SK-N-SH treated with all-trans-retinoic acid at 6 μM for 48 hours (cell line): Measurements from ENCODE around the gene RPL37.
A peak's percentile ranks its signal among the peaks of the same experiment; 100 is the strongest.
"Not testable (repeated sequence)": the region's sequence is repeated elsewhere in the genome, so short reads cannot be mapped to it uniquely, and the experiment has no call there.

Experiments
- ATAC-seq: fragments of 200-7000 bp; cut with Tn5 transposase; 3 replicates; pipeline ENCODE4 v1.9.1; 2020; ENCODE audit warnings: mild to moderate bottlenecking, moderate library complexity
- ARNTL ChIP-seq: fragments of 450-650 bp; formaldehyde crosslinking; IDR thresholded peaks from 2 replicates; pipeline ENCODE4 v1.5.0; 2020; ENCODE audit warnings: low read depth, mild to moderate bottlenecking, moderate library complexity, borderline replicate concordance
- BACH2 ChIP-seq: fragments of 250-450 bp; sonication (Bioruptor Pico); IDR thresholded peaks from 2 replicates; pipeline ENCODE4 v1.9.0; 2021; ENCODE audit warnings: mild to moderate bottlenecking, borderline replicate concordance
- CSDC2 ChIP-seq: fragments of 250-450 bp; sonication (Bioruptor Pico); IDR thresholded peaks from 2 replicates; pipeline ENCODE4 v1.5.0; 2020; ENCODE audit warnings: mild to moderate bottlenecking, moderate library complexity
- ESRRG ChIP-seq: fragments of 250-450 bp; sonication (Bioruptor Pico); IDR thresholded peaks from 2 replicates; pipeline ENCODE4 v1.6.1; 2021; ENCODE audit warnings: mild to moderate bottlenecking
- GLIS3 ChIP-seq: fragments of 250-450 bp; sonication (Bioruptor Pico); IDR thresholded peaks from 2 replicates; pipeline ENCODE4 v1.5.0; 2020; ENCODE audit warnings: mild to moderate bottlenecking, moderate library complexity
- ISL1 ChIP-seq: fragments of 250-450 bp; sonication (Bioruptor Pico); IDR thresholded peaks from 2 replicates; pipeline ENCODE4 v2.1.2; 2022; ENCODE audit warnings: mild to moderate bottlenecking, moderate library complexity
- OSR1 ChIP-seq: fragments of 250-450 bp; sonication (Bioruptor Pico); IDR thresholded peaks from 2 replicates; pipeline ENCODE4 v1.8.0; 2022; ENCODE audit warnings: moderate library complexity, mild to moderate bottlenecking, inconsistent platforms
- PPARA ChIP-seq: fragments of 250-450 bp; sonication (Bioruptor Pico); IDR thresholded peaks from 2 replicates; pipeline ENCODE4 v1.5.0; 2020; ENCODE audit warnings: mild to moderate bottlenecking, borderline replicate concordance
- RARB ChIP-seq: fragments of 250-450 bp; sonication (Bioruptor Pico); IDR thresholded peaks from 2 replicates; pipeline ENCODE4 v1.8.0; 2021; ENCODE audit warnings: mild to moderate bottlenecking, moderate library complexity
- SNAI2 ChIP-seq: fragments of 250-450 bp; sonication (Bioruptor Pico); IDR thresholded peaks from 2 replicates; pipeline ENCODE4 v1.5.0; 2020; ENCODE audit warnings: mild to moderate bottlenecking, moderate library complexity
- TCF4 ChIP-seq: fragments of 250-450 bp; sonication (Bioruptor Pico); IDR thresholded peaks from 2 replicates; pipeline ENCODE4 v1.8.0; 2021; ENCODE audit warnings: mild to moderate bottlenecking, moderate library complexity, borderline replicate concordance
- TOX ChIP-seq: fragments of 250-450 bp; sonication (Bioruptor Pico); IDR thresholded peaks from 2 replicates; pipeline ENCODE4 v1.8.0; 2021; ENCODE audit warnings: mild to moderate bottlenecking, moderate library complexity, borderline replicate concordance
- ZC3H10 ChIP-seq: fragments of 250-450 bp; sonication (Bioruptor Pico); IDR thresholded peaks from 2 replicates; pipeline ENCODE4 v1.5.1; 2021; ENCODE audit warnings: mild to moderate bottlenecking, moderate library complexity
- ZFP3 ChIP-seq: fragments of 250-450 bp; sonication (Bioruptor Pico); IDR thresholded peaks from 2 replicates; pipeline ENCODE4 v1.5.0; 2020; ENCODE audit warnings: mild to moderate bottlenecking, moderate library complexity
- ZFP30 ChIP-seq: fragments of 450-650 bp; formaldehyde crosslinking; IDR thresholded peaks from 2 replicates; pipeline ENCODE4 v1.5.0; 2022; ENCODE audit warnings: mild to moderate bottlenecking, moderate library complexity
- ZNF565 ChIP-seq: fragments of 450-650 bp; formaldehyde crosslinking; conservative IDR thresholded peaks from 2 replicates; pipeline ENCODE4 v1.5.0; 2020; ENCODE audit warnings: low read depth, mild to moderate bottlenecking, moderate library complexity
- ZNF70 ChIP-seq: fragments of 450-650 bp; formaldehyde crosslinking; IDR thresholded peaks from 2 replicates; pipeline ENCODE4 v1.5.0; 2020; ENCODE audit warnings: mild to moderate bottlenecking, moderate library complexity
- ZNF8 ChIP-seq: fragments of 450-650 bp; formaldehyde crosslinking; IDR thresholded peaks from 2 replicates; pipeline ENCODE4 v1.5.0; 2020; ENCODE audit warnings: mild to moderate bottlenecking, moderate library complexity
- TF ChIP-seq, protein P1 (sequence below): fragments of 250-450 bp; sonication (Bioruptor Pico); IDR thresholded peaks from 2 replicates; pipeline ENCODE4 v1.5.0; 2020; ENCODE audit warnings: mild to moderate bottlenecking, moderate library complexity
- TF ChIP-seq, protein P2 (sequence below): fragments of 250-450 bp; sonication (Bioruptor Pico); IDR thresholded peaks from 2 replicates; pipeline ENCODE4 v1.8.0; 2020; ENCODE audit warnings: mild to moderate bottlenecking, moderate library complexity, borderline replicate concordance
- TF ChIP-seq, protein P3 (sequence below): fragments of 250-450 bp; sonication (Bioruptor Pico); IDR thresholded peaks from 2 replicates; pipeline ENCODE4 v1.5.1; 2021; ENCODE audit warnings: mild to moderate bottlenecking, moderate library complexity
- TF ChIP-seq, protein P4 (sequence below): fragments of 250-450 bp; sonication (Bioruptor Pico); IDR thresholded peaks from 2 replicates; pipeline ENCODE4 v1.8.0; 2021; ENCODE audit warnings: low read depth, mild to moderate bottlenecking, moderate library complexity, borderline replicate concordance

The RPL37 gene

DNA sequence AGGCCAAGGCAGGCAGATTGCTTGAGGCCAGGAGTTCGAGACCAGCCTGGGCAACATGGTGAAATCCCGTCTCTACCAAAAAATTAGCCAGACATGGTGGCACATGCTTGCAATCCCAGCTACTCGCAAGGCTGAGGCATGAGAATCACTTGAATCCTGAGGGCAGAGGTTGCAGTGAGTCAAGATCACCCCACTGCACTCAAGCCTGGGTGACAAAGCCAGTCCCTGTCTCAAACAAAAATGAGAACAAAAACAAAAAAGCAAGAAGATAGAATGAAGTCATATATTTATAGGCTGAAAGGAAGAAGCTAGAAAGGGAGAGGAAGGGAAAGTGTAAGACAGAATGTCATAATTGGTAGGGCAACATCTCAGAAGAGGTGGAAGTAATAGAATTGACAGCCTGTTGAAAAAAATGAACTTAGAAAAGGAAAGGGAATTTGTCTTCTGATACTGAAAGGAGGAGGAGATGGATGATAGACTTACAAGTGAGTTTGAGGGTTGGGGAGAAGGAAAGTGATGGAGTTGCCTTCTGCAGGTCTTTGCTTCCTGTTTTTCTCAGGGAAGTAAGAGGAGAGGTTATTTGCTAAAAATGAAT lies 38.4 kb upstream of the RPL37 start (continued):
- TF ChIP-seq, protein P1, sequence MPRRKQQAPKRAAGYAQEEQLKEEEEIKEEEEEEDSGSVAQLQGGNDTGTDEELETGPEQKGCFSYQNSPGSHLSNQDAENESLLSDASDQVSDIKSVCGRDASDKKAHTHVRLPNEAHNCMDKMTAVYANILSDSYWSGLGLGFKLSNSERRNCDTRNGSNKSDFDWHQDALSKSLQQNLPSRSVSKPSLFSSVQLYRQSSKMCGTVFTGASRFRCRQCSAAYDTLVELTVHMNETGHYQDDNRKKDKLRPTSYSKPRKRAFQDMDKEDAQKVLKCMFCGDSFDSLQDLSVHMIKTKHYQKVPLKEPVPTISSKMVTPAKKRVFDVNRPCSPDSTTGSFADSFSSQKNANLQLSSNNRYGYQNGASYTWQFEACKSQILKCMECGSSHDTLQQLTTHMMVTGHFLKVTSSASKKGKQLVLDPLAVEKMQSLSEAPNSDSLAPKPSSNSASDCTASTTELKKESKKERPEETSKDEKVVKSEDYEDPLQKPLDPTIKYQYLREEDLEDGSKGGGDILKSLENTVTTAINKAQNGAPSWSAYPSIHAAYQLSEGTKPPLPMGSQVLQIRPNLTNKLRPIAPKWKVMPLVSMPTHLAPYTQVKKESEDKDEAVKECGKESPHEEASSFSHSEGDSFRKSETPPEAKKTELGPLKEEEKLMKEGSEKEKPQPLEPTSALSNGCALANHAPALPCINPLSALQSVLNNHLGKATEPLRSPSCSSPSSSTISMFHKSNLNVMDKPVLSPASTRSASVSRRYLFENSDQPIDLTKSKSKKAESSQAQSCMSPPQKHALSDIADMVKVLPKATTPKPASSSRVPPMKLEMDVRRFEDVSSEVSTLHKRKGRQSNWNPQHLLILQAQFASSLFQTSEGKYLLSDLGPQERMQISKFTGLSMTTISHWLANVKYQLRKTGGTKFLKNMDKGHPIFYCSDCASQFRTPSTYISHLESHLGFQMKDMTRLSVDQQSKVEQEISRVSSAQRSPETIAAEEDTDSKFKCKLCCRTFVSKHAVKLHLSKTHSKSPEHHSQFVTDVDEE (CRISPR knock-in tag): no peak
- TF ChIP-seq TOX (CRISPR knock-in tag) (no peak), ZNF70 (CRISPR knock-in tag) (no peak), ZC3H10 (no peak), PPARA (CRISPR knock-in tag) (no peak), BACH2 (CRISPR knock-in tag) (no peak)

DNA sequence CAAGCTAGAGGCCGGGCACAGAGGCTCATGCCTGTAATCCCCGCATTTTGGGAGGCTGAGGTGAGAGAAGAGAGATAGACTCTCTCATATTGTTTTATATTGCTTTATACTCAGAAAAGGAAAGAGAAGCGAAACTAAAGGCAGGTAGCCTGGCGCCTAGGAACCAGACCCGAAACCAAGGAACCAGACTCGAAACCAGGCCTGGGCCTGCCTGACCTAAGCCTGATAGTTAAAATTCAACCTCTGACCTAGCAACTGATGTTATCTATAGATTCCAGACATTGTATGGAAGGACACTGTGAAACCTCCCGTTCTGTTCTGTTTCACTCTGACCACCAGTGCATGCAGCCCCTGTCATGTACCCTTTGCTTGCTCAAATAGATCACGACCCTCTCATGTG lies 37.2 kb upstream of the RPL37 start:
- ATAC-seq: not testable (repeated sequence)

DNA sequence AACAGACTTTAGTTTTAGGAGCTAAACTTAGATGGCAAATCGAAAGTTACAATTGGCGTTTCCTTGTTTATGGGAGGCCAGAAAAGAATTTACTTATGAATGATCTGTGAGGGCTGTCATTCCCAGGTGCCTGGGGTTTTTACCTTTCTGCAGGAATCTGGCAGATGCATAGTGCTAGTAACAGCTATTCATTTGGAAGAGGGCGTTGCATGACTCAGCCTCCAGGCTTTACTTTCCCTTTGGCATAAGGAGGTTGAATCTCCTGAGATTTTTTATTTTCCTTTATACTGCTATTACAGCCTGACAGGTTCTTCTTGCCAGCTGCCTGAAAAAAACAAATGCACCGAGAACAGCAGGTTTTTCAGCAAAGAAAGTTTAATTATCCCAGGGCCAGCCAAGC lies 36.2 kb upstream of the RPL37 start:
- TF ChIP-seq CSDC2 (no peak), RARB (CRISPR knock-in tag) (no peak), TOX (CRISPR knock-in tag) (no peak), ZFP30 (CRISPR knock-in tag) (no peak), ISL1 (no peak), ZC3H10 (no peak), ESRRG (no peak), GLIS3 (CRISPR knock-in tag) (no peak), ZNF8 (no peak), BACH2 (CRISPR knock-in tag) (no peak), ZFP3 (CRISPR knock-in tag) (no peak), PPARA (CRISPR knock-in tag) (no peak), OSR1 (CRISPR knock-in tag) (no peak), SNAI2 (CRISPR knock-in tag) (no peak)
- TF ChIP-seq, protein P2, sequence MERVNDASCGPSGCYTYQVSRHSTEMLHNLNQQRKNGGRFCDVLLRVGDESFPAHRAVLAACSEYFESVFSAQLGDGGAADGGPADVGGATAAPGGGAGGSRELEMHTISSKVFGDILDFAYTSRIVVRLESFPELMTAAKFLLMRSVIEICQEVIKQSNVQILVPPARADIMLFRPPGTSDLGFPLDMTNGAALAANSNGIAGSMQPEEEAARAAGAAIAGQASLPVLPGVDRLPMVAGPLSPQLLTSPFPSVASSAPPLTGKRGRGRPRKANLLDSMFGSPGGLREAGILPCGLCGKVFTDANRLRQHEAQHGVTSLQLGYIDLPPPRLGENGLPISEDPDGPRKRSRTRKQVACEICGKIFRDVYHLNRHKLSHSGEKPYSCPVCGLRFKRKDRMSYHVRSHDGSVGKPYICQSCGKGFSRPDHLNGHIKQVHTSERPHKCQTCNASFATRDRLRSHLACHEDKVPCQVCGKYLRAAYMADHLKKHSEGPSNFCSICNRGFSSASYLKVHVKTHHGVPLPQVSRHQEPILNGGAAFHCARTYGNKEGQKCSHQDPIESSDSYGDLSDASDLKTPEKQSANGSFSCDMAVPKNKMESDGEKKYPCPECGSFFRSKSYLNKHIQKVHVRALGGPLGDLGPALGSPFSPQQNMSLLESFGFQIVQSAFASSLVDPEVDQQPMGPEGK (CRISPR knock-in tag): no peak
- peak; percentile 27; the same call in 1 of the 3 replicates for ATAC-seq

DNA sequence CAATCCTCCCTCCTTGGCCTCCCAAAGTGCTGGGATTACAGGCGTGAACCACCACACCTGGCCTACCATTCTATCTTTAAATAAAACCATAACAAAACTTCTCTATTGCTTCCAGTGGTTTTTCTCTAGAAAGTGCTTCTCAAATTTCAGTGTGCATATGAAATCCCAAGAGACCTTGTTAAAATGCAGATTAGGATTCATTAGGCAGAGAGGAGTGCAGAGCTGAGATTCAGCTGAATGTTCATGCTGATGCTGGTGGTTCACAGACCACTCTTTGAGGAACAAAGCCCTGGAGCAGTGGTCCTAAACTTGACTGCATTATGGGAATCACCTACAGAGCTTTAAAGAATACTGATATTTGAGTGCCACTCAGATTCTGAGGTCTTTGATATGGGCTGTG lies 34.4 kb upstream of the RPL37 start:
- TF ChIP-seq ZC3H10: no peak
- TF ChIP-seq GLIS3 (CRISPR knock-in tag): no peak
- ATAC-seq: no peak

DNA sequence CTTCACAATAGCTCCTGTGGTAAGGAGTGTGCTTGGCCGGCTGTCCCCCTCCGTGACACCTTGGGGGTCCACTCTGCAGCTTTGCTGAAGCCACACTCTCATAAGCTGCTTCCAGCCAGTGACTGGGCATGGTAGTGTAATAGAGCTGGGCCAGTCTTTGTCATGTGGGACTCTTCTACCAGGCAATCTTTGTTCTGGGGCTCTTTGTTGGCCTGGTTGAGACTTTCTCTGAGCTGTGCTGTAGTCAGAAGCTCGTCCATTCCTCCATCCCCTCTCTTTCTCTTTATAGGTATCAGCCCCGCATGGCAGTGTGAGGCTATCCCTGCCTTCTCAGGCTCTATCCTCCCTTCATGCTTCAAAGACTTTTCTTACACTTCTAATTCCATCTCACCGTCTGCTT lies 31.8 kb upstream of the RPL37 start:
- TF ChIP-seq ZFP30 (CRISPR knock-in tag) (no peak), ISL1 (no peak), GLIS3 (CRISPR knock-in tag) (no peak), ZNF565 (no peak), ZC3H10 (no peak), ZFP3 (CRISPR knock-in tag) (no peak), TCF4 (no peak), CSDC2 (no peak), ARNTL (CRISPR knock-in tag) (no peak), ESRRG (no peak)
- TF ChIP-seq, protein P3, sequence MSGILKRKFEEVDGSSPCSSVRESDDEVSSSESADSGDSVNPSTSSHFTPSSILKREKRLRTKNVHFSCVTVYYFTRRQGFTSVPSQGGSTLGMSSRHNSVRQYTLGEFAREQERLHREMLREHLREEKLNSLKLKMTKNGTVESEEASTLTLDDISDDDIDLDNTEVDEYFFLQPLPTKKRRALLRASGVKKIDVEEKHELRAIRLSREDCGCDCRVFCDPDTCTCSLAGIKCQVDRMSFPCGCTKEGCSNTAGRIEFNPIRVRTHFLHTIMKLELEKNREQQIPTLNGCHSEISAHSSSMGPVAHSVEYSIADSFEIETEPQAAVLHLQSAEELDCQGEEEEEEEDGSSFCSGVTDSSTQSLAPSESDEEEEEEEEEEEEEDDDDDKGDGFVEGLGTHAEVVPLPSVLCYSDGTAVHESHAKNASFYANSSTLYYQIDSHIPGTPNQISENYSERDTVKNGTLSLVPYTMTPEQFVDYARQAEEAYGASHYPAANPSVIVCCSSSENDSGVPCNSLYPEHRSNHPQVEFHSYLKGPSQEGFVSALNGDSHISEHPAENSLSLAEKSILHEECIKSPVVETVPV (CRISPR knock-in tag): no peak
- TF ChIP-seq, protein P4, sequence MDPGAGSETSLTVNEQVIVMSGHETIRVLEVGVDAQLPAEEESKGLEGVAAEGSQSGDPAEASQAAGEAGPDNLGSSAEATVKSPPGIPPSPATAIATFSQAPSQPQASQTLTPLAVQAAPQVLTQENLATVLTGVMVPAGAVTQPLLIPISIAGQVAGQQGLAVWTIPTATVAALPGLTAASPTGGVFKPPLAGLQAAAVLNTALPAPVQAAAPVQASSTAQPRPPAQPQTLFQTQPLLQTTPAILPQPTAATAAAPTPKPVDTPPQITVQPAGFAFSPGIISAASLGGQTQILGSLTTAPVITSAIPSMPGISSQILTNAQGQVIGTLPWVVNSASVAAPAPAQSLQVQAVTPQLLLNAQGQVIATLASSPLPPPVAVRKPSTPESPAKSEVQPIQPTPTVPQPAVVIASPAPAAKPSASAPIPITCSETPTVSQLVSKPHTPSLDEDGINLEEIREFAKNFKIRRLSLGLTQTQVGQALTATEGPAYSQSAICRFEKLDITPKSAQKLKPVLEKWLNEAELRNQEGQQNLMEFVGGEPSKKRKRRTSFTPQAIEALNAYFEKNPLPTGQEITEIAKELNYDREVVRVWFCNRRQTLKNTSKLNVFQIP (CRISPR knock-in tag): no peak
- TF ChIP-seq, all 23 proteins: peak for 0
- no peak for ATAC-seq

DNA sequence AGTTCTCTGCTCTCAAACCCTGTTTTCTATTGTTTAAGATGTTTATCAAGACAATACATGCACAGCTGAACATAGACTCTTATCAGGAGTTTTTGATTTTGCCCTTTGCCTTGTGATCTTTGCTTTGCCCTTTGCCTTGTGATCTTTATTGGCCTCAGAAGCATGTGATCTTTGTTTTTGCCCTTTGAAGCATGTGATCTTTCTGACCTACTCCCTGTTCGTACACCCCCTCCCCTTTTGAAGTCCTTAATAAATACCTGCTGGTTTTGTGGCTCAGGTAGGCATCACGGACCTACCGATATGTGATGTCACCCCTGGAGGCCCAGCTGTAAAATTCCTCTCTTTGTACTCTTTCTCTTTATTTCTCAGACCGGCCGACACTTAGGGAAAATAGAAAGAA lies 30.0 kb upstream of the RPL37 start:
- ATAC-seq: not testable (repeated sequence)
